ENCODE results near the gene ACER3.

- TF ChIP-seq CTCF (IDR thresholded peaks at IDR 0.05; ENCODE audit: low read depth, low read length, missing input control) (no peak), FOXA1 (IDR thresholded peaks at IDR 0.05) (no peak), SP1 (IDR thresholded peaks at IDR 0.05) (no peak), JUND (IDR thresholded peaks at IDR 0.05) (no peak), EGR1 (IDR thresholded peaks at IDR 0.05; ENCODE audit: low read depth in 2 of 2) (no peak), TAF1 (conservative IDR thresholded peaks at IDR 0.05) (no peak), RAD21 (IDR thresholded peaks at IDR 0.05) (peak in 1 of 2 donors; percentile 13), MAX (IDR thresholded peaks at IDR 0.05) (no peak), GABPA (IDR thresholded peaks at IDR 0.05 in 1 of 2, conservative IDR thresholded peaks at IDR 0.05 in 1 of 2) (no peak), YY1 (IDR thresholded peaks at IDR 0.05) (peak; percentile 26)
Observed at GRCh38 chr11:76860539-76861475, at the start of gene ACER3.

Data from liver (tissue), 3 donors.